MM.1S (cell line): ENCODE measurements around the gene CHML.

Experiments
- CTCF ChIP-seq: fragments of 300-600 bp; sonication (generic); IDR thresholded peaks from 2 replicates; pipeline ENCODE4 v1.5.1; 2016; ENCODE audit warnings: antibody characterized with exemption, low read length, mixed read lengths
- EZH2phosphoT487 ChIP-seq: fragments of 300-600 bp; sonication (generic); IDR thresholded peaks from 2 replicates; pipeline ENCODE4 v1.6.1; 2018; ENCODE audit warnings: antibody characterized with exemption, low read length

DNA sequence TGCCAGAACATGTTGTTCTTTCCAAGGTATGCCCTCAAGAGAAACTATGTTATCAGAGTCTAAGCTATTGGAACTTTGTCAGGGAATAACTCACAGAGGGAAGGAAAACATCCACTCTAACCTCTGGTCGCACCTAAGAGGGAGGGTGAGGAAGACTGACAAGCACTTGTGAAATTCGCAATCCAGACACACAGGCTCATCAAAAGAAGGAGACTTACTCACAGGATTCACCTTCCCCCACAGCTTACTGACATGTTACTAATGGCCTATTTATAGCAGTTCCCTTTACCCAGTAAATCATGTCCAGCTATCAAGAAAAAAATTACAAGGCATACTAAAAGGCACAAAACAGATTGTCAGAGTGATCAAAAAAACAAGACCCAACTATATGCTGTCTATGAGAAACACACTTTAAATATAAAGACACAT lies 48.8 kb upstream of the CHML start:
- TF ChIP-seq CTCF: no peak
- no peak for TF ChIP-seq EZH2phosphoT487
